ENCODE measurements around the gene CDH6.
"Not testable (repeated sequence)": the region's sequence is repeated elsewhere in the genome, so short reads cannot be mapped to it uniquely, and the experiment has no call there.

The CDH6 gene

DNA sequence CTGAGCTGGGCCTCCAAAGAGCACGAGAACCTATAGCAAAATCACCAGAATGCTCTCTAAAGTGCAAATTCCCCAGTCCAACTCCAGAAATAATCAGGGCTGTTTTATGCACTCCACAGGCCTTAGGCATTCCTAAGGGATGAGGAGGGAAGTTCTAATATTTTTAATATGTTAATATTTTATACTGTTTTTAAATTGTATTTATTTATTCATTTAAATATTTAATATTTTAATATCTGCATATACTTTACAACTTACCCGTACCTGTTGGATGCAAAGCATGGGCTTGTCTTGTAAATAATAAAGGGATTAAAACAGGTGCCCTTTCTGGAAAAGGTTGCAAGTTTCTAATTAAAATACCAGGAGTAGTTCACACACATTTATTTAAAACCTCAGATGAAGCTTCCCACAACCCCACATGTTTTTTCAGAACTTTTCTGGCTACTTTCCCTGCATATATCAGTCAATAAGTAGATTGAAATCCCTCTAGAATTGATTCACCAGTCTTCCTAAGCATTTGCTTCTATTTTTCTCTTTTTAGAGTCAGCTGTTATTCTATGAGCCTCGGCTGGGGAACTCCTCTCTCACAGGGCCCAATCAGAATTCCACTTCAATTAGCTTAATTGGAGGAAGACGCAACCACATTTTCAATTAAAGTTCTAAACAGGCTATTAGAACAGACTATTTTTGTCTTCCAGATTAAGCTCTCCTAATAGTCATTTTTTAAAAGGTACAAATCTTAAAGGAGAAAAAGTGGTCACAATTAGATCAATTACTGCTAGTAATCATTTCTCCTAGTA lies 140.8 kb downstream of the CDH6 start:
- no peak for DNase-seq

DNA sequence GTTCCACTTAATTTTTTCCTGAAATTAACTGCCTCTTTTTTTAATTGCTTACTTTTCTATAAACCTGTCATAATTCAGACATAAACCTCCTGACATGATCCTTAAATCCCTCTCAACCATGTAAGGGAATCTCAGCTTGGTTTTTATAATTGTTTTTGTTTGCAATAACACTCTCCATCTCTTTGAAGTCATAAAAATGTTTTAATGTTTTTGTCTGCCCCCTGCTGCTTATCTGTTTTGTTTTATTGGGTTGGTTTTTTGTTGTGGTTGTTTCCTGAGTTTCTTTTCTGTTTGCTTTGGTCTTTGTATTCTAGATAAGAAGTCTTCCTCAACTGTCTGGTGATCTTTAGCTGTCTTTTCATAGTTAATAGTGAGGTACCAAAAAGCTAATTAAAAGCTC lies 142.0 kb downstream of the CDH6 start:
- DNase-seq = no peak

DNA sequence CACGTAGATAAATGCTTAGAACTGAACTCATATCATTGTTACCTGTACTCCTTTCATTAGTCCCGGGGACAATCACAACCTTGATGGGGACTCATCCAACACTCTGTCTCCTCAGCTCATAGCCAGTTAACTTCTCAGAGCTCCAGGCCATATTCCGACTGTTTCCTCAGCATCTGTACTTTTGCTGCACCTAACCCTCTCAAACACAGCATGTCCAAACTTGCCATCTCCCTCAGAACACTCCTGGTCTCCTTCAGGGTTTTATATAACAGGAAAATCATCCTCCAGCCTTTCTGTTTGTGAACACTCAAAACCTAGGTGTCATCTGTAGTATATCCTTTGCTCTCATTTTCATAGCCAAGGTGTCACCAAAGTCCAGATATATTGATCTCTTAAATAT lies 150.5 kb downstream of the CDH6 start:
- DNase-seq = no peak

DNA sequence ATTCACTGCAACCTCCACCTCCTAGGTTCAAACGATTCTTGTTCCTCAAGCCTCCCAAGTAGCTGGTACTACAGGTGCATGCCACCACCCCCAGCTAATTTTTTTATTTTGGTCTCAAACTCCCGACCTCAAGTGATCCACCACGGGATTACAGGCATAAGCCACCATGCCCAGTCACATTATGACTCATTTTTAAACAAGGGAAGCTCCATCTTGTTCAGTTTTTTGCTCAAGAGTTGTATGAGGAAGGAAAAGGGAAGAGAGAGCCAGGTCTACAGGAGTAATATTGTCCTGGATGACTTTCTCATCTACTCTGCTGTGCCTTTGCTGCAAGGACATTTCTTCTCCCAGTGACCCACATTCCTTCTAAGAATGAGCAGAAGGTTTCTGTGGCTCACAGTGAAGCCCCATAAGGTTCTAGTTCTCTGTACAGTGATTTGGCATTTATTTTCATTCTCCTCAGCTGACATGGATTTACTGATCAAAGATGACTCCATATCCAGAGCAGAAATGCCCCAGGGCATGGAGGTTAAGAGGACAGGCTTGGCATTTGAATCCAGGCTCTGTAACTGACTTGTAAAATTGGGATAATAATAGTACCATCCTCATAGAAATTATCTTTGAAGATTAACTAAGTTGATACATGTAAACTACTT lies 153.5 kb downstream of the CDH6 start:
- no peak for DNase-seq

DNA sequence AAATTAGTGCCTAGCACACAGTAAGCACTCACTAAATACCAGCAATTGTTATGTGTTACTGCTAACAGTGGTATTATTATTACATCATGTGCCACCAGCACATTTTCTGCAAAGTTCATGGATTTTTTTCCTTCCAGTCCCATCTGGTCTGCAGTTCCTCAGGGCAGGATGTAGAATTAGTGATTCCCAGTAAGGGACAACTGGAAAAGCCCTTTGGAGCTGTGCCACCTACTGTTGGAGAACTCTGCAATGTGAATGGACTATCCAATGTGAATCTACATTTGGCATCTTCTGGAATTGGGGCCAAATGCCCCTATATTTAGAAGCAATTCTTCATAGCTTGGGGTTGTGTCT lies 154.0 kb downstream of the CDH6 start:
- DNase-seq = no peak

DNA sequence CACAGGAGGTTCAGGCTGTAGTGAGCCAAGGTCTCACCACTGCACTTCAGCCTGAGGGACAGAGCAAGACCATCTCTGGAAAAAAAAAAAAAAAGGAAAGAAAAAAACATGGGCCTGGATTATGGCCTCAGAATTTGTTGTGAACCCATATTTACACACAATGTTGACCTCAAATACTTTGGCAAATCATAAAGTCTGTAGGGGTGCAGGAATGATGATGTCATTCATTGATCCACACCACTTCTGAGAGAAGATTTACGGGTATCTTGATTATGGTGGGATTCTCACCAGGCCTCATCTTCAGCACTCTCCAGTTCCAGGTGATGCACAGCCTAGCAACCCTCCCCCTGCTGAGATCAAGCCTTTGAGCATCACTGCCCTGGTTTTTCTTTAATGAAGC lies 156.9 kb downstream of the CDH6 start:
- DNase-seq = no peak

DNA sequence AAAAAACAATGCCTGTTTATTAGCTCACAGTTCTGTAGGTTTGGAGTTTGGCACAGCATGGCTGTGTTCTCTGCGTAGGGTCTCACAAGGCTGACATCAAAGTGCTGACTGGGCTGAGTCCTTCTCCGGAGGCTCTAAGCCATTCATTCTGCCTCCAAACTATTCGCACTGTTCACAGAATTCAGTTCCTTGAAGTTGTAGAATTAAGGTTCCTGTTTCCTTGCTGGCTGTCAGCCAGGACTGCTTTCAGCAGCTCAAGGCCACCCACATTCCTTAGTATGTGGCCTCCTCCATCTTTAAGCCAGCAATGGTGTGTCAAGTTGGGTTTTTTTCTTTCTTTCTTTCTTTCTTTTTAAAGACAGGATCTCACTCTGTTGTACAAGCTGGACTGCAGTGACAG lies 161.9 kb downstream of the CDH6 start:
- no peak for DNase-seq

DNA sequence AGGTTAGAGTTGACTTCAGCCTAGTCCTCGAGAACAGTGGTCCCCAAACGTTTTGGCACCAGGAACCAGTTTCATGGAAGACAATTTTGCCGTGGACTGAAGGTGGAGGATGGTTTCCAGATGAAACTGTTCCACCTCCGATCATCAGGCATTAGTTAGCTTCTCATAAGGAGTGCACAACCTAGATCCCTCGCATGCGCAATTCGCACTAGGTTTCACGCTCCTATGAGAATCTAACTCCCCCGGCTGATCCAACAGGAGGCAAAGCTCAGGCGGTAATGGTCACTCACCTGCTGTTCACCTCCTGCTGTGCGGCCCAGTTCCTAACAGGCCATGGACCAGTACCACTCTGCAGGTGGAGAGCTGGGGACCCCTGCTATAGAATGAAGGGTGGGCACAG lies 163.6 kb downstream of the CDH6 start:
- no peak for DNase-seq

DNA sequence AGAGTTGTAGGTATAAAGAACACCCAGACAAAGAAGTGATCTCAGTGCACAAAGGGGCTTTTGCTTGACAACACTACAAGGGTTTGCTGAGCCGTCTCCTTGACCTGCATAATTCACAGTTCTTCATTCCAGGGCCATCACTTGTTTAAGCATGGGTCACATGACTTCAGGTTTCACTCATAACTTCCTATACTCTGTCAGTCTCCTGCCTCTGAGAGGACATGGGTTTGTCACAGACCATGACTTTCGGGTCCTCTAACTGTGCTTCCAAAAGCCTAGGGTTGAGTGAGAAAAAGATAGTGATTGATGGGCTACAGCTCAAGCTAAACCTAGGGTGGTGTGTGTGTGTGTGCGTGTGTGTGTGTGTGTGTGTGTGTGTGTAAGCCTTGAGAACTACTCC lies 166.4 kb downstream of the CDH6 start:
- DNase-seq = no peak

DNA sequence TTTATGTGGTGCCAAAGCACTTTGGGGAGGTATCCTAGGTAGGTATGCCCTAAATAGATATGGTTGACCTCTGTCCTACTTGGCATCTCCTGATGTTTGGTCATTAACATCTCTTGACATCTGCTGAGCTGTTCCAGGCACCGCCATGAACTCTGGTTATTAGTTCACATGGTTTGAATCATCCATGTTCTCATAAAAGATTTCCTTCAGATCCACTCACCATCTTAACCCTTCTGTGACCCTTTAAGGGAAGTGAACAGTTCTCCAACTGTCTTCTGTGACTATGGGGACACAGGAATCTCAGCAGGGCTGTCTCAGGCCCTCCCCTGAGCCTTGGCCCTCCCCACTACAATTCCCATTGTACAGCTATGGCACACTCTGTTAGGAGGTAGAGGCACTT lies 167.7 kb downstream of the CDH6 start:
- DNase-seq = no peak

DNA sequence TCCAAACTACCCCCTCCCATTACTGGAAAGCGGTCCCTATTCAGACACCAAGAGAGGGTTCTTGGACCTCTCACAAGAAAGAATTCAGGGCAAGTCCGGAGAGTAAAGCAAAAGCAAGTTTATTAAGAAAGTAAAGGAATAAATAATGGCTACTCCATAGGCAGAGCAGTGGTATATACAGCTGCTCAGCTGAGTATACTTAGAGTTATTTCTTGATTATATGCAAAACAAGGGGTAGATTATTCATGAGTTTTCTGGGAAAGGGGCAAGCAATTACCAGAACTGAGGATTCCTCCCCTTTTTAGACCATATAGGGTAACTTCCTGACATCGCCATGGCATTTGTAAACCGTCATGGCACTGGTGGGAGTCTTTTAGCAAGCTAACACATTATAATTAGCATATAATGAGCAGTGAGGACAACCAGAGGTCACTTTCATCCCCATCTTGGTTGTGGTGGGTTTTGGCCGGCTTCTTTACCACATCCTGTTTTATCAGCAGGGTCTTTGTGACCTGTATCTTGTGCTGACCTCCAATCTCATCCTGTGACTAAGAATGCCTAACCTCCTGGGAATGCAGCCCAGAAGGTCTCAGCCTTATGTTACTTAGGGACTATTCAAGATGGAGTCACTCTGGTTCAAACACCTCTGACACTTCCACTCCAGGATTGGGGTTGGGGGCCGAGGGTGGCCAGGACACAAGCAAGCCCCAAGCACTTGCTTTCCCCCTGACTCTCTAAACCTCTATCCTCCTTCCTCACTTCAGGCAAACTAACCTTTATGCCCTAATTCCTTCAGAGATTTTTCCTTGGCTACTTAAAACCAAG lies 168.4 kb downstream of the CDH6 start:
- not testable (repeated sequence) for DNase-seq

DNA sequence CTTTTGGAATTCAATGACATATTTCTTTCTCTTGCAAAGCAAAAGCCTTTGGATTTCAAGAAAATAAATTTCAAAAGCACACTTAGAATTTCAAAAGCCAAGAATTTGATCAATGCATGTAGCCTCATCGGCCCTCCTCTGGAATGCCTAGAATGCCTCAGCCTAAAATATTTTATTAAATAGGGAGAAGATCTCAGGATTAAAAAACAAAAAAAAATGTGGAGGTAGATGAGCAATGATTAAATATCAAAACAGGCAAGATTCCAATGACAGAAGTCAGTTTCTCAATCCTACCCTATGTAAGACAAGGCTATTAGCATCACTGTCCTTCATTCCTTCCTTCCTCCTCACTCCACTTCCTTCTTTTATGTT lies 169.0 kb downstream of the CDH6 start:
- no peak for DNase-seq

DNA sequence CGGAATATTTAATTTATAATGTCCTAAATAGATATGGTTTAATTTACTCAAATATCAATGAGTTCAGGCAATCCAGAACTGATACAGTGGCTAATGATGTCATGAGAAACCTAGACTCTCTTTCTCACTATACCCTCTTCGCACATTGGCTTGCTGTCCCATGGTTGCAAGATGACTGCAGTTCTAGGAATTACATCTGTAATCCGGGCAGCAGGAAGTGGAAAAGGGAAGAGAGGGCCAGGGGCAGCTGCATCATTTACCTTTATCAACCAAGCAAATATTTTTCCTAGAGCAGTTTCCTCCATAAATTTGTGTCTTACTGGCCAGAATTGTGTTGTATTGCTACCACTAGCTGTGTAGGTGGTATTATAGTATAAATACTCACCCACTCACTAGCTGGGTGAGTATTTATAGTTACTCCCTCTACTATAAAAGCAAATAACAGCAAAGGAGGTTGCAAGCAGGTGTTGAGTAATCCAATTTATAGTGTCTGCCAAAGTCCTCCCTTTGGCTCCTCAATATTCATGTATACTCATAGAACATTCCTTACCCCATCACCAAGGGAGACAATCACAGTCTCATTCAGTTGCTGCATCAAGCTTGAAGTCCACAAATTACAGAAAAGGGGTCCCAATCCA lies 169.6 kb downstream of the CDH6 start:
- no peak for DNase-seq

DNA sequence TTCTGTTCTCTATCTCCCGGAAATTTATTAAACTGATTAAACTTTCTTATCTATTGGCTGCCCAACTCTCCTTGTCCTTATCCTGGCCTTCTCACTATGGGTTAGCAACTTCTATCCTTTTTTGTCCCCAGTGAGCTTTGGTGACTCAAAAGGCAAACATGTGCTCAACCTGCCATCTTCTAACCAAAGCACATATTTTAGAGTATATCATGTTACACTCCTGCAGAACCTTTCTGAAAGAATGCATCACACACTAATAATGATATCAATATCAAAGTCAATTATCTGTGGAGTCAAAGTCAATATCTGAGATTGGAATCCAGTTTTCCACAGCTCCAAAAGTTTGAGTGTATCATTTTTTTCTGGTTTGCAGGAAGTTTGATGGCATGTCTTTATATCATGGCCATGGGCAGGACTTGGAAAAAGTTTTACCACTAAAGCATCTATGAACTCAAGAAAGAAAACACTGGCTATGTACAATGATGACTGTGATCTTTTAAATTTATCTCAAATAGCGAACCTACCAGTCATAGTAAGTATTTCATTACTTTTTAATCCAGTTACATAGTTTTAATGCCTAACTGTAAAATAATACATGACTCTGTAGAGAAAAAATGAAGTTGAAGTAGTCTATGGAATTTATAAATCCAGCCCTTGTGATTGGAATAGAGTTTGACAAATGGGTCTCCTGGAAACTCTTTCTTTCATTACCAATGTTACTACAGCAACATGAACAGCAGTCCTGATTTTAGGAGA lies 171.6 kb downstream of the CDH6 start:
- no peak for DNase-seq

DNA sequence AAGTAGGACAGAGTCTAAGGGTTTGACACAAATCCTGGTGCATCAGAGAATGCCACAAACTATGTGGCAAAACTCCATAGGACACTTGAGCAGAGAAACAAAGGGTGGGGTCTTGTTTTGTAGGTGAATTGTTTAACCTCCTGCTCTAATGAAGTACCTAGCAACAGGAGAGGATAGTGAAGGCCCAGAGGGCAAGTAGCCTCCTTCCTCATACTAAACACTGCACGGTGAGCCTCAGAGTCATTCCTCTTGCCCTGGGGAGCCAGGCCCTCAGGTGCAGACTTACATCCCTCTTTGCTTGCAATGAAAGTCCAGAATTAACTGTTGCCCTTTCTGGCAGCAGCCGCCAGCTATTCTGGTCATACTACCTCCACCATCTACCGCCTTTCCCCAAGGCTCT lies 172.3 kb downstream of the CDH6 start:
- no peak for DNase-seq

DNA sequence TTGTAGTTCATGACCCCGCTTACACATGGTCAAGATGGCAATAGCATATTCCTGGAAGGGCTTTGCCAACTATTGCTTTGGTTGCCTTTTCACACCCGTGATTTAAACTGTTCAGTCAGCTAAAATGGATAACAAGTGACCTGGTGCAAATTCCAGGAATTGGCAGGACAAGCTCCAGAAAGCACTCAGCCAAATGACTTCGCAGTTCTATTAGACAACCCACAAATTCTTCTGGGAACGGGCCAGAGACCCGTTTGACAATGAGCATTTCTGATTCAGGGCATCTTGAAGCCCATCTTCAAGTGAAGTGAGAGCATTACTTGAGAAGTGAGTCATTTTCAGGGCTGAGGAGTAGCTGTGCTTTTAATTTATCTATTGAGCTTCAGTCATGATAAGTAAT lies 173.5 kb downstream of the CDH6 start:
- DNase-seq = no peak

DNA sequence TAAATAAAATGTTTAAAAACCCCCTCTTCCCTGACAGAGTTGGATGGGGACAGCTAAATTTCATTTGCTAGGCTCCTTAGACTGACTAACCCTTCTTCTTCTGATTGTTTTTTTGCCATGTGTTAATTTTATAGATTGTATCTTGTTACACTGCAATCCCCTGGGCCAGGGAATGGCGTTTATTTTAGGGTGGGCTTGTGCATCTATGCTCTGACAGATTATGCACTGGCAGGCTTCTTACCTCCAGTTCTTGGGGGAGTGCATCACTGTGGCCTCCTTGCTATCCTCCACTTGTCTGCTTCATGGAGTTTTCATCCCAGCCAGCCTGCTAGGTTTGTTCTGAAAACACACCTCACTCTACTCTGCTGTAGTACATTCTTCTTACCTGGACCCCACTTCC lies 178.6 kb downstream of the CDH6 start:
- no peak for DNase-seq

DNA sequence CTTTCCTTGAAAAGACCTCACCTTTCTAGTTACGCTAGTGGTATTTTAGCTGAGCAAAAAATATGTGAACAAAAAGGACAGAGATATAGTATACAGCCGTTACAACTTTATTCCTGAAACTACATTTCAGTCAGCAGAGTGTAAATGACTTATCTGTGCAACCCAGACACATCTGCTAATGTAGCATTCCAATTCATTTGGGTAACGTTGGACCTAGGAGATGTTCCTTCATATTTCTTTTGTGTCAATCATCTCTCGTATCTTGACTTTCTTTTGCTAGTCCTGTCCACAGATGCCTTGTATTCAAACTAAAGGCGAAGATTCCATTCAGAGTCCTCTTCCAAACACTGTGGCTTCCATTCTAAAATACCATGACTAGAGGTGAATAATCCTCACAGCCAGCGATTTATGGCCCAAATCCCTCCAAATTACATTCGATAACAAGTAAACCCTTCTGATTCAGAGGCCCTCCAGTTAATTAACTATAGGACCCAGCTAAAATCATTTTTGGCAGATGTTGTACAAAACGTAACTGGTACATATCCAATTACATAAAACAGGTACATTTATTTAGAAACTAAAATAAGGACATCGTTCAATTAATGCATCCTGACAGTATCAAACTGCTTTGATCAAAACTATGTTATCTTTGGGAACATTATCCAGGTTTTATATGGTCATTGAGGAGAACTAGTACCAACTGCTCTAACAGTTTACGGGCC lies 182.7 kb downstream of the CDH6 start:
- no peak for DNase-seq

DNA sequence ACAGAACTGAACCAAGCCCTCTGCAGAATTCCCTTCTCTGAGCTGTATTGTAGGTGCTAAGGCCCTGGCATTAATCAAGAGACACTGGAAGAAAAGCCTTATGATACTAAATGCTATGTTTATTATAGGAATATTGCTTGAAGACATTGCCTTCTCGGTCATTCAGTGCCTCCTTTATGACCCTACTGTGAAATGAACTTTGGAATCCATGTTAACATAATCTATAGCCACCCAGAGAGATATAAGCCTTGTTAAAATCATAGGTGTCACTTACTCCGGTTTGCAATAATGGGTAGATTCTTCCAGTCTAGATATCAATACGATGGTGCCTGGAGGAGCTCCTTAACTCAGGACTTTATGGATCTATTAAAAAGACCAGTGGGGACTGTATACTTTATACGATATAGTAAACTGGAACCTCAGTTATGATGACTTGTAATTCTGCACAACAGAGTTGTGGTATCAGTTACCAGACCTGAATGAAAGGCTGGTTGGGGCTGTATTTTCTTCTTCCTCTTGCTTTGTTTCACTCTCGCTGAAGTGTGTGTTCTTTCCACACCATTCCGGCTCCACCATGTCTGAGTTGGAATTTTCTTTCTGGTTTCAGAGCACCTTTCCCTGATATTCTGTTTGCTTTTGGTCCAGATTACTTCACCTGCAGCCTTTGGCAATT lies 183.9 kb downstream of the CDH6 start:
- no peak for DNase-seq

DNA sequence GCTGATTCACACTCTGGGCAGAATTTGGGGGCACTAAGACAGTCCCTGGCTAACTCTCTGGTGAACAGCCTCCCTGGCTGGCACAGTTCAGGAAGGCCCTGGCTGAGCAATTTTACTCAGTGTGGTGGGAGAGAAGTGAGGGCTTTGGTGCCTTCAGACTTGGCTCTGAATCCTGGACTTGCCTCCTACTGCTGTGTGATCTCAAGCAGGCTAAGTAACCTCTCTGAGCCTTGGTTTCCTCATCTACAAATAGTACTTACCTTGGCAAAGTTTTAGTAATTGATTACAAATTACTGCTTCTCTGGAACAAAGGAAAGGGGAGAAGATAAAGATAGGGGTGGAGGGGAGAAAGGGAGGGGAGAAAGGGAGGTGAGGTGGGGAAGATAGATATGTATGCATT lies 184.7 kb downstream of the CDH6 start:
- no peak for DNase-seq
